GM18519 (cell line): ENCODE measurements around the gene SPATS2L.

Experiments used
- ATAC-seq: cut with Tn5 transposase; IDR thresholded peaks from one replicate; pipeline ENCODE4 v1.9.1; 2021; ENCODE audit warnings: mild to moderate bottlenecking, moderate library complexity; ENCODE audit not compliant: unreplicated experiment, low FRiP score

The SPATS2L gene

GRCh38 chr2:200455958-200456421, 149.5 kb downstream of the SPATS2L start:
- peak; percentile 45 for ATAC-seq

DNA sequence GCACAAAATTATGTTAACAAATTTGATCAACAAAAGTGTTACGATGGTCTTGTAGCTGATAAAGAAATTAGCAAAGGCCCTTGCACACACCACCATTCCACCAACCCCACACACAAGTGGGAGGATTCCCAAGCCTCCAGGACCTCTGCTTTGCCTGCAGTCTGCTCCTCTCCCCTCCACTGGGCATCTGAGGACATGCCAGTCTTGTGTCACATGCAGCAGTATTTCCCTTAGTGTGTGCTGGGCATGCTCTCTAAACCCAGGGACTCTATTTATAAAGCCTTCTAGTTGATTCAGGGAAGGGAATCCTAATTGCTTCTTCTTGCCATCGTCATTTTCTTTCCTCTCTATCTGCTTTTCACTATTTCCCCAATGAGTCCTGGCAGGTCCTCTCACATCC, 150.1 kb downstream of the SPATS2L start:
- no peak for ATAC-seq

DNA sequence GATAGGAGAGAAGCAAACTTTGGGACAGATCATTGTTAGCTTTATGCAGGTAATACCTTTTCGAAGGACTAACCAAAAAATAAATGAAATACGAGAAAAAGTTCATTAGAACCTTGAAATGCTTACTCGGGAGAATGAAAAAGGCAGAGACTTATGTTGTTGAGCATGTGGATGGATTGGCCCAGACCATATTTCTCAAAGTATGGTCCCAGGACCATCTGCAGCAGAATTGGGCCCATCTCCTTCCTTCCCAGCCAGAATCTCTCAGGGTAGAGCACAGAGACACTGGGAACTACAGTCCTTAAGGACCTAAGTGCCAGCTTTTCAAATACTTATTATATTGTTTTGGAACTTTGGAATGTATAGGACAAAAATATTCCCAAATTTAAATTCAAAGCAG, 152.6 kb downstream of the SPATS2L start:
- no peak for ATAC-seq

- no peak for ATAC-seq
These were observed 155.6 kb downstream of the SPATS2L start for GRCh38 chr2:200461846-200462710.

DNA sequence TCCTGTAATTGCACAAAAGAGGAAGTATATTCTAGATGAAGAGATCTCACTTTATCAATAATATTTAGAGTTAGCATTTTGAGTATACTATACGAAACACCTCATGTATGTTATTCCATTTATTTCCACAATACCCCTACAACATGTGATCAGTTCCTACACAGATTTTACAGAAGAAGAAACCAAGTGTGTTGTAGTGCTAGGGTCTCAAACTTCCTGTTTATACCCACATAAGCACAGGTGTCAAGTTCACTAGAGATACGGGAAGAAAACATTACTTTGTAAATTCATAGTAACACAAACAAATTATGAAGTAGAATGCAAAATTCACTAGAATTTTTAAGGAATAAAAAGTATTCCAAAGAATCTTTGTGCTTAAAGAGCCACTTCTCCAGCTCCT, 157.0 kb downstream of the SPATS2L start:
- no peak for ATAC-seq

GRCh38 chr2:200466425-200467418, 160.2 kb downstream of the SPATS2L start:
- ATAC-seq = no peak

- no peak for ATAC-seq
These were observed 161.6 kb downstream of the SPATS2L start for GRCh38 chr2:200467806-200468681.

- ATAC-seq = no peak
These were observed 163.3 kb downstream of the SPATS2L start for GRCh38 chr2:200469708-200470211.

DNA sequence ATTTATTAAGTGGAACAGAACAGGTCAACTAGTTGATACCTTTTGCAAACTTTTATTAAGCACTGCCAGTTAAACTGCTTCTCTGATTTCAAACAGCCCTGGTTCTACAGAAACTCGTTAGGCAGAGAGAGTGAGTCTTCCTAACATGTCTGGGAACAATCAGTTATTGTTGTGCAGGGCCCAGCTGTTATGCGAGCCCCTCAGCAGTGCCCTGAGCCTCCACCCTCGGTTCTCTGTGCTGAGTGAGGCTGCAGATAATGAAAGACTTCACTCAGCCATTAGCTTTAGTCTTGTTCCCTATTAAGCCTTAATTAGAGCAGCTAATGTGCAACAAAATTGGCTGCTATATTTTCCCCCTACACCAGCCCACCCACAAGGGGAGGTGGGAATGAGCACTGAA, 163.7 kb downstream of the SPATS2L start:
- no peak for ATAC-seq

GRCh38 chr2:200471324-200471848, 164.9 kb downstream of the SPATS2L start:
- peak; percentile 65 for ATAC-seq

DNA sequence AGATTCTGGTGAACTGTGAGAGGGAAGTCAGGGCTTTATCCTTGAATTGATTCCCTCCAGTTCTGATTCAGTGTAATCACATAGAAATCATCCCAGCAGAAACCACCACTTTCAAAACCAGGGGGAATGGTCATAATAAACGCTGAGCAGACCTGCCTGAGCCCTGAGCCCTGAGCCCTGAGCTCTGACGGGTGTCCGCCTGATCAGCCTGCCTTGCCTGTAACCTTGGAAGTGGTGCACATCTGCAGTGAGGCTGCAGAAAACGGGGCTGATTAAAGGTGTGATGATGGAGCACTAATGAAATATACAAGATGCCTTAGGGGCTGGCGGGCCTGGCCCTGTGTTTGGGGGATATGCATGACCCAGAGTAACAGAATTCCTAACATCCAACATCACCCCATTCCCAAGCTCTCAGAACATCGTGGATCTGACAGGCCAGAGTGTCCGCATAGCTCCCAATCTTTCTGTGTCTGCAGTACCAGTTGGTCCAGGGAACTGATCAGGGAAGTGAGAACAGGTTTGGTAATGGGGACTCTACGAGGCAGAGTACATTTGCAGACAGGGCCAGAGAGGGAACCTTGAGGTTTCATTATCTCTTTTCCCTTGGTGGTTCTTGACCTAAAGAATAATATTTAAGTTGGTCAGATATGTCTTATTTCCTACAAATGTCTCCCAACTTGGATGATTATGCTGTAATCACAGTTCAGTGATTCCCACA, 165.6 kb downstream of the SPATS2L start:
- peak; percentile 6 for ATAC-seq

- ATAC-seq = no peak
These were observed 166.5 kb downstream of the SPATS2L start for GRCh38 chr2:200472853-200473464.

DNA sequence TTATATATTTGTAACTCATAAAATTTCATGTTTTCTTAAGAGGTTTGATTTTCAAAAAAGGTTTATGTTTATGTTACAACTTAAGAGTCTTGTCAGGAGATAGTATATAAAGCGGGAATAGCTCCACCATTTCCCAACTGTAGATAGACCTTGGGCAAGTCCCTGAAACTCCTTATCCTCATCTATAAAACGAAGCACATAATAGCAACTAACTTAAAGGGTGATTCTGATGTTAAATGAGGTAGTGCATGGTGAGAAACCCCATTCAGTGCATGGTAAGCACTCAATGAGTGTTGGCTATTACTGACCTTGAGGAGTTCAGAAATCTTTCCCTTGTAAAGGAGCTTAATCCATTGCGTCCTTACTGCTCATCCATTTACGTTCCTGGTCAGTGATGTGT, 169.3 kb downstream of the SPATS2L start:
- no peak for ATAC-seq

GRCh38 chr2:200476836-200477235, 170.3 kb downstream of the SPATS2L start:
- no peak for ATAC-seq

GRCh38 chr2:200477667-200478131, 171.2 kb downstream of the SPATS2L start:
- ATAC-seq = no peak

- no peak for ATAC-seq
These were observed 173.3 kb downstream of the SPATS2L start for GRCh38 chr2:200479692-200480265.

- no peak for ATAC-seq
These were observed 175.7 kb downstream of the SPATS2L start for GRCh38 chr2:200482194-200482593.

GRCh38 chr2:200483729-200484198, 177.3 kb downstream of the SPATS2L start:
- peak; percentile 43 for ATAC-seq
